Measurements from ENCODE around the gene WFIKKN1.

- TF ChIP-seq ZFP3 (CRISPR knock-in tag; IDR thresholded peaks at IDR 0.05) (no peak), RARB (CRISPR knock-in tag; IDR thresholded peaks at IDR 0.05) (no peak), ZNF565 (CRISPR knock-in tag; conservative IDR thresholded peaks at IDR 0.05; ENCODE audit: low read depth) (no peak)
- TF ChIP-seq, protein P1, sequence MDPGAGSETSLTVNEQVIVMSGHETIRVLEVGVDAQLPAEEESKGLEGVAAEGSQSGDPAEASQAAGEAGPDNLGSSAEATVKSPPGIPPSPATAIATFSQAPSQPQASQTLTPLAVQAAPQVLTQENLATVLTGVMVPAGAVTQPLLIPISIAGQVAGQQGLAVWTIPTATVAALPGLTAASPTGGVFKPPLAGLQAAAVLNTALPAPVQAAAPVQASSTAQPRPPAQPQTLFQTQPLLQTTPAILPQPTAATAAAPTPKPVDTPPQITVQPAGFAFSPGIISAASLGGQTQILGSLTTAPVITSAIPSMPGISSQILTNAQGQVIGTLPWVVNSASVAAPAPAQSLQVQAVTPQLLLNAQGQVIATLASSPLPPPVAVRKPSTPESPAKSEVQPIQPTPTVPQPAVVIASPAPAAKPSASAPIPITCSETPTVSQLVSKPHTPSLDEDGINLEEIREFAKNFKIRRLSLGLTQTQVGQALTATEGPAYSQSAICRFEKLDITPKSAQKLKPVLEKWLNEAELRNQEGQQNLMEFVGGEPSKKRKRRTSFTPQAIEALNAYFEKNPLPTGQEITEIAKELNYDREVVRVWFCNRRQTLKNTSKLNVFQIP (CRISPR knock-in tag; IDR thresholded peaks at IDR 0.05; ENCODE audit: borderline replicate concordance, low read depth), result no peak
- TF ChIP-seq, protein P2, sequence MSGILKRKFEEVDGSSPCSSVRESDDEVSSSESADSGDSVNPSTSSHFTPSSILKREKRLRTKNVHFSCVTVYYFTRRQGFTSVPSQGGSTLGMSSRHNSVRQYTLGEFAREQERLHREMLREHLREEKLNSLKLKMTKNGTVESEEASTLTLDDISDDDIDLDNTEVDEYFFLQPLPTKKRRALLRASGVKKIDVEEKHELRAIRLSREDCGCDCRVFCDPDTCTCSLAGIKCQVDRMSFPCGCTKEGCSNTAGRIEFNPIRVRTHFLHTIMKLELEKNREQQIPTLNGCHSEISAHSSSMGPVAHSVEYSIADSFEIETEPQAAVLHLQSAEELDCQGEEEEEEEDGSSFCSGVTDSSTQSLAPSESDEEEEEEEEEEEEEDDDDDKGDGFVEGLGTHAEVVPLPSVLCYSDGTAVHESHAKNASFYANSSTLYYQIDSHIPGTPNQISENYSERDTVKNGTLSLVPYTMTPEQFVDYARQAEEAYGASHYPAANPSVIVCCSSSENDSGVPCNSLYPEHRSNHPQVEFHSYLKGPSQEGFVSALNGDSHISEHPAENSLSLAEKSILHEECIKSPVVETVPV (CRISPR knock-in tag; IDR thresholded peaks at IDR 0.05), result no peak
Measured at GRCh38 chr16:661184-661821, 30.5 kb downstream of the WFIKKN1 start.

Data from SK-N-SH treated with all-trans-retinoic acid at 6 μM for 48 hours (cell line).